ENCODE results near the gene PCED1B. TPM values are rescaled to one million over a fixed set of nuclear protein-coding genes. Genes with fewer than 3 reads are reported as not detected.

PCED1B gene
- total RNA-seq, 2 experiments from 2014 or later: 57.1 to 62.2 TPM

GRCh38 chr12:47082796-47083621 is 3.6 kb downstream of the PCED1B start:
- ChIA-PET CTCF (interaction anchor here (1.0 to 6.1 kb wide), 4 partner anchors 12 to 315 kb away, joined by 3 to 38 read pairs (median 4); no protein-coding TSS in a partner anchor), POLR2A (interaction anchor here (1.0 to 6.1 kb wide), 3 partner anchors 124 to 224 kb away, joined by 3 to 77 read pairs (median 9); no protein-coding TSS in a partner anchor)
- no peaks in the 10 kb centered on the region for H3K9me3 Mint-ChIP-seq
- no peak overlapping the region for H3K4me3 Mint-ChIP-seq
- H3K36me3 Mint-ChIP-seq (ENCODE audit: low read depth): peaks cover 4% of the 10 kb centered on the region
- no peak overlapping the region for H3K27ac Mint-ChIP-seq
- DNase-seq: no peak
- H3K27me3 Mint-ChIP-seq: no peaks in the 10 kb centered on the region
- peaks cover 71% of the 10 kb centered on the region for H3K4me1 Mint-ChIP-seq

- ChIA-PET CTCF (interaction anchor here (1.1 to 6.1 kb wide), 3 partner anchors 13 to 313 kb away, joined by 3 to 38 read pairs (median 4); no protein-coding TSS in a partner anchor), POLR2A (interaction anchor here (0.9 to 6.1 kb wide), 2 partner anchors 132 to 133 kb away, joined by 4 to 77 read pairs; no protein-coding TSS in a partner anchor)
- Mint-ChIP-seq H3K9me3 (no peaks in the 10 kb centered on the region), H3K36me3 (ENCODE audit: low read depth) (peaks cover 4% of the 10 kb centered on the region), H3K27ac (peak overlapping the region; percentile 28), H3K4me3 (peak overlapping the region; percentile 5), H3K4me1 (peaks cover 60% of the 10 kb centered on the region), H3K27me3 (no peaks in the 10 kb centered on the region)
- DNase-seq: no peak
These were observed 4.8 kb downstream of the PCED1B start for GRCh38 chr12:47084172-47084571.

GRCh38 chr12:47085815-47086252 is 6.4 kb downstream of the PCED1B start:
- H3K4me1 Mint-ChIP-seq: peaks cover 52% of the 10 kb centered on the region
- peak; percentile 59 for DNase-seq
- H3K27me3 Mint-ChIP-seq: no peaks in the 10 kb centered on the region
- ChIA-PET CTCF (interaction anchor here (0.7 to 1.8 kb wide), 4 partner anchors 14 to 312 kb away, joined by 3 to 6 read pairs (median 5); no protein-coding TSS in a partner anchor), POLR2A (interaction anchor here (1.1 to 1.5 kb wide), 6 partner anchors 16 to 221 kb away, joined by 3 to 4 read pairs (median 3); no protein-coding TSS in a partner anchor)
- peaks cover 5% of the 10 kb centered on the region for H3K9me3 Mint-ChIP-seq
- H3K4me3 Mint-ChIP-seq: peak overlapping the region; percentile 14
- peaks cover 3% of the 10 kb centered on the region for H3K36me3 Mint-ChIP-seq (ENCODE audit: low read depth)
- H3K27ac Mint-ChIP-seq: peak overlapping the region; percentile 68

GRCh38 chr12:47087088-47087688 is 7.8 kb downstream of the PCED1B start:
- Mint-ChIP-seq H3K27ac (no peak overlapping the region), H3K36me3 (ENCODE audit: low read depth) (peaks cover 3% of the 10 kb centered on the region), H3K4me3 (no peak overlapping the region), H3K4me1 (peaks cover 40% of the 10 kb centered on the region), H3K27me3 (no peaks in the 10 kb centered on the region), H3K9me3 (peaks cover 5% of the 10 kb centered on the region)
- POLR2A ChIA-PET: interaction anchor here (1.1 to 1.5 kb wide), 3 partner anchors 120 to 220 kb away, joined by 3 to 4 read pairs (median 3); no protein-coding TSS in a partner anchor
- CTCF ChIA-PET: interaction anchor here (1.5 to 2.2 kb wide), 2 partner anchors 16 kb away, joined by 6 to 8 read pairs; no protein-coding TSS in a partner anchor
- no peak for DNase-seq

GRCh38 chr12:47088021-47088944 is 8.9 kb downstream of the PCED1B start:
- ChIA-PET POLR2A (interaction anchor here (1.4 kb wide), 1 partner anchor 9 kb away, joined by 3 read pairs; the partner anchor contains the start of genes AMIGO2 and PCED1B), CTCF (interaction anchor here (2.2 kb wide), 1 partner anchor 17 kb away, joined by 8 read pairs; no protein-coding TSS in a partner anchor)
- Mint-ChIP-seq H3K9me3 (peaks cover 5% of the 10 kb centered on the region), H3K27ac (no peak overlapping the region), H3K36me3 (ENCODE audit: low read depth) (peaks cover 3% of the 10 kb centered on the region), H3K4me1 (peaks cover 29% of the 10 kb centered on the region), H3K4me3 (no peak overlapping the region), H3K27me3 (no peaks in the 10 kb centered on the region)
- DNase-seq: no peak

GRCh38 chr12:47091009-47091408 is 11.6 kb downstream of the PCED1B start:
- Mint-ChIP-seq H3K27ac (no peak overlapping the region), H3K36me3 (ENCODE audit: low read depth) (peaks cover 3% of the 10 kb centered on the region), H3K4me3 (no peak overlapping the region), H3K27me3 (no peaks in the 10 kb centered on the region), H3K9me3 (peaks cover 5% of the 10 kb centered on the region), H3K4me1 (peaks cover 2% of the 10 kb centered on the region)
- CTCF ChIA-PET: no interaction called here
- POLR2A ChIA-PET: no interaction called here
- DNase-seq: no peak

- POLR2A ChIA-PET: no interaction called here
- H3K27ac Mint-ChIP-seq: no peak overlapping the region
These were observed 15.4 kb downstream of the PCED1B start for GRCh38 chr12:47094804-47095203.

GRCh38 chr12:47095446-47096236 is 16.2 kb downstream of the PCED1B start:
- Mint-ChIP-seq H3K4me1 (no peaks in the 10 kb centered on the region), H3K27ac (no peak overlapping the region), H3K36me3 (ENCODE audit: low read depth) (no peaks in the 10 kb centered on the region), H3K9me3 (peaks cover under 1% of the 10 kb centered on the region), H3K4me3 (no peak overlapping the region), H3K27me3 (no peaks in the 10 kb centered on the region)
- ChIA-PET CTCF (no interaction called here), POLR2A (no interaction called here)
- DNase-seq: no peak

More at GRCh38 chr12:47094804-47095203, 15.4 kb downstream of the PCED1B start:
- H3K27me3 Mint-ChIP-seq: no peaks in the 10 kb centered on the region
- H3K36me3 Mint-ChIP-seq (ENCODE audit: low read depth): peaks cover 3% of the 10 kb centered on the region
- H3K4me1 Mint-ChIP-seq: no peaks in the 10 kb centered on the region
- CTCF ChIA-PET: no interaction called here
- peaks cover 5% of the 10 kb centered on the region for H3K9me3 Mint-ChIP-seq
- DNase-seq: no peak
- H3K4me3 Mint-ChIP-seq: no peak overlapping the region

- ChIA-PET CTCF (no interaction called here), POLR2A (no interaction called here)
- no peak for DNase-seq
- Mint-ChIP-seq H3K9me3 (no peaks in the 10 kb centered on the region), H3K27ac (no peak overlapping the region), H3K27me3 (no peaks in the 10 kb centered on the region), H3K4me1 (no peaks in the 10 kb centered on the region), H3K36me3 (ENCODE audit: low read depth) (no peaks in the 10 kb centered on the region), H3K4me3 (no peak overlapping the region)
These were observed 18.0 kb downstream of the PCED1B start for GRCh38 chr12:47097276-47097896.

GRCh38 chr12:47098099-47098498 is 18.7 kb downstream of the PCED1B start:
- no peak overlapping the region for H3K27ac Mint-ChIP-seq
- DNase-seq: no peak
- CTCF ChIA-PET: no interaction called here
- H3K4me3 Mint-ChIP-seq: no peak overlapping the region
- no peaks in the 10 kb centered on the region for H3K36me3 Mint-ChIP-seq (ENCODE audit: low read depth)
- no peaks in the 10 kb centered on the region for H3K27me3 Mint-ChIP-seq
- no peaks in the 10 kb centered on the region for H3K9me3 Mint-ChIP-seq
- no peaks in the 10 kb centered on the region for H3K4me1 Mint-ChIP-seq
- POLR2A ChIA-PET: no interaction called here

GRCh38 chr12:47099610-47100009 is 20.2 kb downstream of the PCED1B start:
- POLR2A ChIA-PET: no interaction called here
- no peak overlapping the region for H3K4me3 Mint-ChIP-seq
- no peaks in the 10 kb centered on the region for H3K36me3 Mint-ChIP-seq (ENCODE audit: low read depth)
- H3K9me3 Mint-ChIP-seq: no peaks in the 10 kb centered on the region
- no peak for DNase-seq
- no peak overlapping the region for H3K27ac Mint-ChIP-seq
- H3K4me1 Mint-ChIP-seq: no peaks in the 10 kb centered on the region
- CTCF ChIA-PET: no interaction called here
- no peaks in the 10 kb centered on the region for H3K27me3 Mint-ChIP-seq
